Activated naive CD4-positive, alpha-beta T cell treated with Interleukin-2 at 50 U/mL for 16 hours (primary cell): ENCODE data around the gene DCAF8.
A peak's percentile ranks its signal among the peaks of the same experiment; 100 is the strongest.

Experiments
- DNase-seq: peaks from one replicate; pipeline ENCODE4 v3.0.0-alpha.2; 2020

Gene DCAF8

DNA sequence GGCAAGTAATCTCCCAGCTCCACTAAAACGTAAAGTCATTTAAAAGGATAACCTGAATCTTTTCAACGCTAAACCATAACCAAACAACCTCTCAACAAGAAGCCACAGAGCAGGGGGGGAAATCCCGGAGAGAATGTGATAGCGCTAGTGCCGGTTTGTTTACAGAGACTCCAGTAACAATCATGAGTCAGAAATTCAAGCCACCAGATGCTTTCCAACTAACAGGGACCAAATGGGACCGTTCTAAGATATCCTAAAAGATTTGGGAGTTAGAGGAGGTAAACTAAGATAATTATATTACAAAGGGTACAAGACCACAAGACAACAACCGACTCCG, 825 bp downstream of the DCAF8 start:
- peak; percentile 81 for DNase-seq

DNA sequence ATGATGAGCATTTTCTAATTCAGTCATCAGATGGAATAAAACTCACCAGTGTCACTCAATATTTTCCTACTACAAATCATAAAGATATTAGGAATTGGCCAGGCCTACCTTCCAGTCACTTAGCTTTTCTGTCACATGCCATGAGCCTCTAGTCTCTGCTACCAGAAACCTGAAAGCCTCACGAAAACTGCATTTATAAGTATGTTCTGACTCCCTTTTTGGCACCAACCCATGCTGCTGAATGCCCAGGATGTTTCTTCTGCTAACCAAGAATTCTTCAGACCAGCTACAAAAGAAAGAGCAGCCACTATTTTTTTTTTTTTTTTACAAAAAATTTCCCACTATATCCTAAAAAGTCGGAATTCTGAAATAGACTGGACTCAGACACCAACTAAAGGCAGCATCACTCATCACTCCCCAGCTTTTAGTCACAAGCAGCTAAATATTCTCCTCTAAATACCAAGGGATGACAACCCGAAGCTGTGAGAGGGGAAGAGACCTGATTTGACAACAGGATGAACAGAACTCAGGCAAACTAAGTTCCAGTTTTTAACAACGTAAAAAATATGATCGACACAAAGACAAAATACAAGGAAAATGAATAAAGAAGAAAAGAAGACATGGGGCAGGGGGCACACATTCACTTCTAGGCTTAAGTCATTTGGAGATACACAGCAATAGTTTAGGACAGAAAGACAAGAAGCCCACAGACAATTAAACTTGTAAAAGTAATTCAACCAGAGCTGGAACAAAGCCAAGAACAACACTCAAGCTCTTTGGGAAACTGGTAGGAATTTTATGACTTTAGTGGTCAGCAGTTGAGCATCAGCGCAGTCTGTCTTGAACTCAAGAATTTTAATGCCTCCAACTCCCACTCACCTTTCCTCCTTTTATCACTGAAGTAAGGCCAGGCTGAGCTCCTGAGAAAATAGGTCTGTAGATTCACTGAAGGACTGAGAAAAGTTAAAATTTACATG, 1.7 kb downstream of the DCAF8 start:
- DNase-seq: no peak

DNA sequence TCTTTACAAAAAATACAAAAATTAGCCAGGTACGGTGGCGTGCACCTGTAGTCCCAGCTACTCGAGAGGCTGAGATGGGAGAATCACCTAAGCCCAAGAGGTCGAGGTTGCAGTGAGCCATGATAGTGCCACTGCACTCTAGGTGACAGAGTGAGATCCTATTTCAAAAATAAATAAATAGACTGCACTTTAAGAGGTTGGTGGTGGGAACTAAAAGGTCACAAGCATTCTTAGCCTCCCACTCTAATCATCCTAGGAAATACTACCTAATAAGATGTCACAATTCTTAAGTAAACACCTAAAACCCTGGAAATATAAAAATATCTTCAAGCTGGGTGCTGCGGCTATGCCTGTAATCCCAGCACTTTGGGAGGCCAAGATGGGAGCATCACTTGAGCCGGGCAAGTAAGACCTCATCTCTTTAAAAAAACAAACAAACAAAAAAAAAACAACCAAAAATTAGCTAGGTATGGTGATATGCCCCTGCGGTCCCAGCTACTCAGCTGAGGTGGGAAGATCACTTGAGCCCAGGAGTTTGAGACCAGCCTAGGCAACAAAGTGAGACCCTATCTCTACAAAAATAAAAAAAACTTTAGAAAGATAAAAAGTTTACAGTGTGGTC, 4.1 kb downstream of the DCAF8 start:
- DNase-seq: no peak

DNA sequence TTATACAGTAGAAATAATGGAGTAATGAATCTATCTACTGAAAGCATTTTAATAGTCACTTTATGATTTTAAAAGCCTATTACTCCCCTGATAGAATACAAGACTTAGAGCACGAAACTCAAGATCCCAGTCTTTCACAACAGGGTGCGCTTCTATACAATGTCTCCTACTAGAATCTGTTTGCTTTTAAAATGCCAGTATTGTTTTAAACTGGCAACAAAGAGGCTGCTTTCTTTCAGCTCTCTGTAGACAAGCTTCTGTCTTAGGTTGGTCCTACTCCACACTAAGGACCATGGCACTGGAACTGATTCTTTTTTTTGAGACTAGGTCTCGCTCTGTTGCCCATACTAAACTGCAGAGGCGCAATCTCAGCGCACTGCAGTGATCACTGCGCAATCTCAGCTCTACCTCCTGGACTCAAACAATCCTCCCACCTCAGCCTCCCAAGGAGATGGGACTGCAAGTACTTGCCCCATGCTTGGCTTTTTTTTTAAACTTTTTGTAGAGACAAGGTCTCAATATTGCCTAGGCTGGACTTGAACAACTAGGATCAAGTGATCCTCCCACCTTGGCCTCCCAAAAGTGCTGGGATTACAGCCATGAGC, 4.8 kb downstream of the DCAF8 start:
- no peak for DNase-seq

DNA sequence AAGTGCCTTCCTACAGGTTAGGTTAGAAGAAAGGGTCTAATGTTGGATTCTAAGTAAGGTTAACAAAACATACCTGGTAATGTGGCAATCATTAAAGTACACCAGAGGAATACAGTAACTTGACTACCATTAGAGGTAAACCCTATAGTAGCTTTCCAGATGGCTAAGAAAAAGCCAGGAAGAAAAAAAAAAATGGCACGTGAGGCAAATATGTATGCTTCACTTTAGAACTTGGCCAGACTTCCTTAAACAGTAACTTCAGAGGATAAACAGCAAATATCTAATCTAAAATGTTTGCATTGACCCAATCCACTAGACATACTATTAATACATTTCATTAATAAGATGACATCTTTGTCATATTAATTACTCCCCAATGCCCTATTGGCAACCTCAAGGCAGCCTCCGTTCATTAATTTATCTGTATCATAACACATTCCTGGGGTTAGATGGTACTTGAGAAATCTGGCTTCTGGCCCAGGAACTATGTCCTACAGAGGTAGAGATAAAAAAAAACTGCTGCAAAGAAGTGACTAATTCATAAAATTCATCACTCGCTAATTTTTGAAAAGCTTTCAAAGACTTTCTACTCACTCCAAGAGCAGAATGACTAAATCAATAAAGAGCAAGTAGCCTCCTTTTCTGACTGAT, 5.8 kb downstream of the DCAF8 start:
- no peak for DNase-seq

DNA sequence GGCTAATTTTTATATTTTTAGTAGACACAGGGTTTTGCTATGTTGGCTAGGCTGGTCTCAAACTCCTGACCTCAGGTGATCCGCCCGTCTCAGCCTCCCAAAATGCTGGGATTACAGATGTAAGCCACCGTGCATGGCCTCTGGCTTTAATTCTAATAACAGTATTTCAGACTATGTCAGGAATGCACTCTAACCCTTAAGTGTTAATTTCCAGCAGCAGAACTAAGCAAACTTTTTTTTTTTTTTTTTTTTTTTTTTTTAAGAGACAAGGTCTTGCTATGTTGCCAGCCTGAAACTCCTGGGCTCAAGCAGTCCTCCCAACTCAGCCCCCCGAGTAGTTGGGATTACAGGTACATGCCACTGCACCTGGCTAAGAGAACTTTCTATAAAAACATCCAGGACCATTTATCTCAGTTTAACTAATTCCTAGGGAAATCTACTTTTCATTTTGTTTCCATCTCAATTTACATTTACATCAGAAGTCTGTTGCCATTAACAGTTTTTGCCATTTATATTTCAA, 6.5 kb downstream of the DCAF8 start:
- DNase-seq: no peak

DNA sequence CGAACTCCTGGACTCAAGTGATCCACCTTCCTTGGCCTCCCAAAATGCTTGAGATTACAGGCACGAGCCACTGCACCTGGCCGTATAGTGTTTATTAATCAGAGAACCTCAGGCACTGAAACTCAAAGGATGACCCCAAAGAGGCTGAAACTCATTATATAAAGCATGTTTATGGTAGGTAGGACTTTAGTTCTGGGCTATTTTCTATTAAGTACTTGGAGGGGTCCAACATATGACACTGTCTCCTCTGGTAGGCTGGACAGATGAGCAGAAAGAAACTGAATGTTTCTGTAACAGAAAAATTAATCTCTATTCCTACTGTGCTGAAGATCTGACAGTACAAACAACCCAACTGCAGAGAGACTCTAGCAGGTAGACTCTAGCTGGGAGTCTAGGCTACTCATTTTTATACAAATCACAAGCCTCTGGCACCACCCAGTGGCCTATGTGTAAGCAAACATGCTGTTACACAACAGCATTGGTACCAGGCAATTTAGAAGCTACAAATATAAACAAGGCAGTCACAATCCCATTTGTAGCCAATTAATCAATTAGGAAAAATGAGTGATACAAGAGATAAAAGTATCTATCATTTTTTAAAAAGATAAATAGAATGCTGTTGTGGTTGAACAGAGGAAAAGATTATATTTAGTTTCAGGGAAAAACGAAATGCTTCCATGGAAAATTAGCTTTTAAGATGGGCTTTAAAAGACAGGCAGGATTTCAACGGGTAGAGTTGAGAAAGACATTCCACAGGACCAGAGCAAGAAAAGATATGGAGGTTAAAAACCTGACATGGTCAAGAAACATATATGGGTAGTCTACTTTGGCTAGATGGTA, 10.4 kb downstream of the DCAF8 start:
- DNase-seq: peak; percentile 49

DNA sequence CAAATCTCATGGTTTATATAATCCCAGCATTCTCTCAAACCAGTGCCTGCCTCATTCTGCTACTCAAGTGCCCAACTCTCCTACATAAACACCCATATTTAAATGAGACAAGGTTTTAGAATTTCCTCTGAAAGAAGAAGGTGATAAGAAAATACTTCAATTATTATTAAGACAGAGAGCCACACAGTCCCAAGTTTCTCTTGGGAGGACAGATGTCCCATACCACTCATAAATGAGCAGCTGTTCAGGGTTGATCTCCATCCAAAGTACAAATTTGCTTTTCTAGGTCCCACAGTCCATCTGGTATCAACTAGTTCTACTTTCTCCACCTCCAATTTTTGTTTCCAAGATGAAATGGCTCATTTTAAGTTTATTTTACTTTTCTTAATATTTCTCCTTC, 11.3 kb downstream of the DCAF8 start:
- no peak for DNase-seq

DNA sequence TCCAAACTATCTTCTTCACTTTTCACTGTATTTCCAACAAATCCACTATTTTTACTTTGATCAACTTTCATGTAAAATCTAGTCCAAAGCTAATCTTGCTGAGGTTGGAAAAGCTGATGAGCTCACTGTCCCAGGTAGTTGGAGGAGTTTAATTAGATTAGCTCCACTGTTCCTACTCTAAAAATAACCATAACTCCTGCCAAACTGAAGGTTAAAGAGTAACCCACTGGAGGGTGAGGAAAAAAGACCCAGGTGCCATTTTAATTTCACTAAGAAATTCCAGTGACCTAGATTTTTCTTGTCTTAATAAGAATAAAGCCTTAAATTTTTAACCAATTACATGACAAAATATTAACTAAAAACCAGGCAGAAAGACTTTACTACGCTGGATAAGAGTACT, 15.3 kb downstream of the DCAF8 start:
- DNase-seq: no peak

DNA sequence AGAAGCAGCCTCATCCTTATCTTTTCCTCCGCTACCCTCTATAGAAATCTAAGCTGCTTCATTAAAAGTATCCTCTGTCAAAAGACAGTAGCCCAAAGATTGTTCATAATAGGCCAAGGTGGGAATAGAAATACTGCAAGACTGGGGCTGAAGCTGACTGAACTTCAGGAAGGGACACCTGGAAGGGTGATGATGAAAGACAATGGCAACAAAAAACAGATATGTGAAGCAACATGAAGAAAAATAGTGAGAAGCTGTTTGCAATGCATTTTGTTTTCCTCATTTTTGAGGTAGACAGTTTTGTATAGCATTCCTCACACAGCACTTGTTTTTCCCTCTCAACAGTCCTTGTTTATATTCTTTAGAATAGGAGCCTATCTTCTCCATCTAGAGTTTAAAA, 16.9 kb downstream of the DCAF8 start:
- no peak for DNase-seq

DNA sequence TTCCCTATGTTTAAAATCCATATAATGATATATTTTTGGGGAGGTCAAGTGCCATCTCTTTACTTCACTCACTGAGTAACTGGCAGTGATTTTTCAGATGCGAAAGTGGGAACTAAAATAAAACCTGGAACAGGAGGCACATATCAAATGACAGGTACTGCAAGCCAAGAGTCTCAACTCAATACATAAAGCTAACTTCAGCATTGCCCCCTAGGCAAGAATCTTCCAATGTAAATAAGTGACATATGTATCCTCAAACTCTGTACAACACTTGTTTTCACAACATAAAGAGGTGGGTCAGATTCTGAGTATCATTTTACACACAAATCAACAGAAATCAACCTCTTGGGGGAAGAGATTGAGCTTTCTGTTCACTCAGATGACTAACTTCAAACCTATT, 18.1 kb downstream of the DCAF8 start:
- DNase-seq: no peak

DNA sequence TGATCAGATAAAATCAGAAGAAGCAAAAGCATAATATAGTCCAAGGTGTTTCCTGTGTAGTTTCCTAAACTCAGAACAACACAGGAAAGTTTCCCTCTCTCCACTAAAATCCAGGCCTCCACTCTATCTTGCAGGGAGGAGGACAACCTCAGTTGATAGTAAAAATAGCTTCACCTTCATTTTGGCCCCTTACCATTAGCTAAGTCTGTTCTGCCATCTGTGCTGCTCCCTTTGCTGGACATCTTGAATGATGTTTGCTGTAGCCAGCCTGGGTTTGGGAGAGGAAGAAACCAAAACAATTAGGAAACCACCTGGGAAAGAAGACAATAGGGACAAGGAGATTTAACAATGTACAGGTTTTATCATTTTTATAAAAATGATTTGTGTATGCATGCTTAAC, 18.6 kb downstream of the DCAF8 start:
- DNase-seq: no peak

DNA sequence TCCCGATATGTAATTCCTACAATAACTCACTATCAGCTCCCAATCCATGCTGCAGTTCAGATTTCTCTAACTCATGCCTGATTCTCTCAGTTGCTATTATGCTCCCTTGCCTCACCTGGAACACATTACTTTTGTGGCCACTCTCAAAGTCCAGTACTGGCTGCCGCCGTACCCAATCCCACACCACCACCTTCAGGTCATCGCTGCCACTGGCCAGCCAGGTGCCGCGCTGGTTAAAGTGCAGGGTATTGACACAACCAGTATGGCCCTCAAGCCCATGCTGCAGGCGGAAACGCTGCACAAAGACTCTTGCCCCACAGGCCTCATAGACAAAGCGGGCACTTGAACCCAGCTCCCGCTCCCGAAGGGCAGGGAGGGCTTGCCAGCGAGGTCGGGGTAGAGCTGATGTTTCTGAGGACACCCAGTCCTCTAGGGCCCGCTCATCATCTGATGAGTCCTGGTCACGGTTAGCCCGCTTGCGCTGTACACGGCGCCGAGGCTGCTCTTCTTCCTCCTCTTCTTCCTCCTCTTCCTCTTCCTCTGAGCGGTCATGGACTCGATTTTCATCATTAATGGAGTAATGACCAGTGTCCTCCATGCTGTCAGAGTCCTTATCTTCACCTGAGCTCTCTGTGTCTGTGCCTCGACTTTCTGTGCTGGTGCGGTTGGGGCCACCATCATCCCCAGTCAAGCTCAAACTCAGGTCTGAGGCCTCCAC, 22.6 kb downstream of the DCAF8 start:
- DNase-seq: no peak

DNA sequence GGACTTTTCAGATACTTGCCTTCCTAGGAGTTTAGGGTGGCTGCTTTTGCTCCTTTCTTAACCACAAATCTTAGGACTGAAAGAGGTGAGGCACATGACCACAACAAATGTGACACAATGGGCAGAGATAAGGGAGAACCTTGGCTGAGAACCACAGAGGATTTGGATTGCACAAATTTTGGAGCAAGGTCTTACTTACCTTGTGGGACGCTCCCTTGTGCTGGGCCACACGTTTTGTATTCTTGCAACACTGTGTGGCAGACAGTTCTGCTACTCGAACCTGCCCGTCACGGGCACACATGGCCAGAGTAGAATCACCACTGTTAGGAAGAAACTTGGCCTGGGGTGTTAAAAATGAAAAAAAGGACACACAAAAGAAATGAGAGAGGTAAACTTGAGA, 23.9 kb downstream of the DCAF8 start:
- DNase-seq: no peak

DNA sequence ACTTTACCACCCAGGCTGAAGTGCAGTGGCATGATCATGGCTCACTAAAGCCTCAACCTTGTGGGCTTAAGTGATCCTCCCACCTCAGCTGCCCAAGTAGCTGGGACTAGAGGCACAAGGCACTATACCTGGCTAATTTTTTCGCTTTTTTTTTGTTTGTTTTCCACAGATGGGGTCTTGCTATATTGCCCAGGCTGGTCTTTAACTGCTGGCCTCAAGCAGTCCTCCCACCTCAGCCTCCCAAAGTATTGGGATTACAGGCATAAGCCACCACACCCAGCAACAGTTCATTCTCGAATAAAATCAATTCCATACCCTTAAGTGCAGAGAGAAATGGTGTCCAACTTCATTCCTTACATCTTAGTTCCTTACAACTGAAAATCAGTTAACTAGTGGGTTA, 24.8 kb downstream of the DCAF8 start:
- no peak for DNase-seq

DNA sequence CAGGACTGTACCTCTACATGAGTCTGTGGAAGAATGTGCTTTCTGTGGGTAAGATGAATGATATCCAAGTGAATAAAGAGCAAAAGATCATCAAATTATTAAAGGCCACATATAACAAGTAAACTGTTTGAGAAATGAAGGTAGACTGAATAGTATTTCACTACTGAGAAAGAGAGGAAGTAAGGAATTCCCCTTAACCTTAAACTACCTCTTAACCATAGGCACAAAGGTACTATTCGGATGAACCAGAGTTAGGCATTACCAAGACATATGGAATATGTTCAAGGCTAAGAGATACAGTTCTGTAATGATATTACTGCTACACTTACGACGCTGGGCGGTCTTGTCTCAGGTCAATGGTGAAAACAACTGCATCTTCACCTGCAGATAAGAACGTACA, 25.5 kb downstream of the DCAF8 start:
- DNase-seq: no peak

DNA sequence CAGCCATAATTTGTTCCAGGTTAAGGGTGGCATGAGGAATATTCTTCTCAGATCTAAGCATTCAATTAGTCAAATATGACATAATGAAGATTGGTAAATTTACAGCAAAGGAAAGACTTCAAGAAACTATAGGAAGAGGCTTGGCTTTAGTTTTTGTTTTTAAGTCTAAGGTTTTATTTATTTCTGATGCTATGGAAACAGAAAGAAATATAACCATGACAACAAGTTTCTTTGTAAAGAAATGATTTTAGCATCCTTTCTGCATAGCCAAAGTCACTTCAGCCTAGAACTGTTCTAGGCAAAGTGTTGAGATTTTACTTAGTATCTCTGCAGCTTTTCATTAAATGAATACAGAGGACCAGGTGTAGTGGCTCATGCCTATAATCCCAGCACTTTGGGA, 29.4 kb downstream of the DCAF8 start:
- no peak for DNase-seq

DNA sequence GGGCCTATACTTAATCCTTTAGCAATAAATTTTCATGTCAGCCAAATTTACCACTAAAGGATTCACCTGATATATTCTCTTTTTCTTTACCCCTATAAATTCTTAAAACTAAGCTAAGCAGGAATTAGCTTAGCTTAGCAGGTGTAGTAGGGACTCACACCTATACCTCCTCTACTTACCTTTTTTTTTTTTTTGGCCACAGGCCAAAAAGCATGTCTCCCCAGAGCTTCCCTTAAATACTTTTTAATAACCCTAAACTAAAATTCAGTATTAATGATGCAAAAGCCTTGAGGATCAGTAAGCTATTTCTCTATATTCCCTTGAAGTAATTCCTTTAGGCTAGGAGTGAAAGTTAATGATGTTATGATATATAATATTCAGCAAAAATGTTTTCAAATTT, 33.9 kb downstream of the DCAF8 start:
- no peak for DNase-seq

DNA sequence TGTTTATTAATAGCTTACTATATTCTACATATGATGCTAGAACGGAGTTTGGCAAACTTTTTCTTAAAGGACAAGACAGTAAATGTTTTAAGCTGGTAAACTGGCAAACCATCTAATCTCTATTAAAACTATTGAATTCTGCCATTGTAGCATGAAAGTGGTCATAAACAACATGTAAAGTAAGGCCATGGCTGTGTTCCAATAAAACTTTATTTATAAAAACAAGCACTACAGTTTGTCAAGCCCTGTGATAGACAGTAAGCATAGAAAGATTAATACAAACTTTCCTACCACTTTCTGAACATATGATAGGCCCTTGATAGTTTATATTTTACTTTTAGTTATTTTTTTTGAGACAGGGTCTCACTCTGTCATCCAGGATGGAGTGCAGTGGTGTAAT, 34.8 kb downstream of the DCAF8 start:
- DNase-seq: no peak

DNA sequence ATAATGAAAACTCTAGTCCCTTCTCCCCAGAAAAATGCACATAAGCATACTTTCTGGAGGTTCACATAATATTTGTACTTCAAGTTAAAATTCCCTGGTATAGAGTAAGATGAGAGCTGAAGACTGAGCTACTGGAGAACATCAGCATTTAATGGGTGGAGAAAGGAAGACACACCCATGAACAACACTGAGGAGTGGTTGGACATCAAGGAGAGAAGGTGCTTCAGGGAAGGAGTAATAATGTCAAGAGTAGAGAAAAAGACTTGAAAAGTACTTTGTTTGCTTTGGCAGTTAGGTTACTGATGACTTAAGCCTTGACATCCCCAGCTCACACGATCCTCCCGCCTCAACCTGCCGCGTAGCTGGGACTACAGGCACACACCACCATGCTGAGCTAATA, 35.3 kb downstream of the DCAF8 start:
- no peak for DNase-seq

DNA sequence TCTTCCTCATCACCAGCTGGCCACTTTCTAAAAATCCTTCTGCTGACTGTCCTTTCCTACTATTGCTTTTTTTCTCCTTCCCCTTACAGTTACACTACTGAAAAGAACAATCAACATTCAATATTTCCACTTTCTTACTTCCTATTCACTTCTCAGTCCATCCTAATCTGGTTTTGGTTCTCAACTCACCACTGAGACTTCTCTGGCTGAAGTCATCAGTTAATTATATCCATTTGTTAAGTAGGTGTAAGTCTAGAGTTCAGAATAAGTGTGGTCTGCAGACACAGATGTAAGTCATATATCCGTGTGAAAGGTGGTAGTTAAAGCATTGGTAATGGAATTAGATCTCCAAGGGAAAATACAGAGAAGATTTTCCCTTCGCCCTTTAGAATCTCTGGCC, 35.7 kb downstream of the DCAF8 start:
- DNase-seq: no peak

DNA sequence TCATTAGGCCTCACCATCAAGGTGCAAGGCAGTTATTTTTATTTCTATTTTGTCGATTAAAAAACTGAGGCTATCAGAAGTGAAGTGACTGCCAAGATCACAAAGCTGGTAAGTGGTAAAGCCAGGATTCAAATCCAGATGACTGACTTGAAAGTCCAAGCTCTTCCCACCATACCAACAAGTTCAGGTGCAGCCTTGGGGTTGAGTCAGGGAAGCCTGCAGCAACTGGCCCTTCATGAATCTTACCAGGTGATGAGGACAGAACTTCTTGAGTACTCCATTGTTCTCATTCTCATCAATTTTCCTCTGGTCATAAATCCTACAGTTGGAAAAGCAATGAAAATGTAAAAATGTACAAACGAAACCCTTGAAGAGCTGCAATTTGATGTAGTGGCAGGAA, 37.0 kb downstream of the DCAF8 start:
- DNase-seq: no peak
